Neural crest cell (in vitro differentiated cells): ENCODE measurements around the gene CIAO3. TPM values are rescaled to one million over a fixed set of nuclear protein-coding genes. Genes with fewer than 3 reads are reported as not detected.

ENCODE experiments used
- DNase-seq: peaks from one replicate; pipeline ENCODE4 v3.0.0; 2021; ENCODE audit warnings: low read depth, mixed read lengths, low spot score
- H3K27ac Mint-ChIP-seq: one replicate; pipeline ENCODE4 v1.8.0; 2021; ENCODE audit warnings: mild to moderate bottlenecking, mixed read lengths; ENCODE audit not compliant: unreplicated experiment
- H3K27me3 Mint-ChIP-seq: 2 replicates; pipeline ENCODE4 v1.8.0; 2021; ENCODE audit warnings: low read depth, mild to moderate bottlenecking, mixed read lengths
- H3K36me3 Mint-ChIP-seq: 2 replicates; pipeline ENCODE4 v1.8.0; 2021; ENCODE audit warnings: low read depth, mild to moderate bottlenecking, mixed read lengths
- H3K4me1 Mint-ChIP-seq: 2 replicates; pipeline ENCODE4 v1.8.0; 2021; ENCODE audit warnings: mixed read lengths
- H3K4me3 Mint-ChIP-seq: one replicate; pipeline ENCODE4 v1.8.0; 2021; ENCODE audit warnings: mild to moderate bottlenecking, mixed read lengths
- H3K9me3 Mint-ChIP-seq: 2 replicates; pipeline ENCODE4 v1.8.0; 2021; ENCODE audit warnings: mixed read lengths
- CTCF ChIP-seq: fragments of 200-600 bp; sonication (generic); conservative IDR thresholded peaks from 2 replicates; pipeline ENCODE4 v1.5.0; 2021; ENCODE audit warnings: antibody characterized with exemption, mild to moderate bottlenecking
- total RNA-seq: library from RNA; stranded (reverse); gene quantifications from 2 replicates; pipeline ENCODE4 v1.2.1, GENCODE V29; 2021

Gene CIAO3
- total RNA-seq, 1 donor from 2014 or later, result 45.9 TPM

GRCh38 chr16:721765-722540 is 18.8 kb downstream of the CIAO3 start:
- H3K4me3 Mint-ChIP-seq, result peak overlapping the region; percentile 72
- no peak for TF ChIP-seq CTCF
- no peak for DNase-seq

GRCh38 chr16:720990-721764 is 19.6 kb downstream of the CIAO3 start, which contains the start of gene ANTKMT:
TSS of gene ANTKMT (plus strand) at chr16:721146. CDS start at chr16:721275, 129 bp downstream.
- H3K4me3 Mint-ChIP-seq, result peak within 1 kb of the TSS; percentile 94
- H3K36me3 Mint-ChIP-seq, result no peaks in the 10 kb centered on the region
- H3K9me3 Mint-ChIP-seq, result no peaks in the 10 kb centered on the region
- peak; percentile 16 for TF ChIP-seq CTCF
- peak within 1 kb of the TSS; percentile 92 for H3K27ac Mint-ChIP-seq
- peak; percentile 73 for DNase-seq
- peaks cover 11% of the 10 kb centered on the region for H3K27me3 Mint-ChIP-seq
- H3K4me1 Mint-ChIP-seq, result peaks cover 24% of the 10 kb centered on the region

More at GRCh38 chr16:721765-722540, 18.8 kb downstream of the CIAO3 start:
- H3K27me3 Mint-ChIP-seq, result peaks cover 12% of the 10 kb centered on the region
- H3K4me1 Mint-ChIP-seq, result peaks cover 21% of the 10 kb centered on the region
- H3K36me3 Mint-ChIP-seq, result no peaks in the 10 kb centered on the region
- H3K27ac Mint-ChIP-seq, result no peak overlapping the region
- H3K9me3 Mint-ChIP-seq, result no peaks in the 10 kb centered on the region

GRCh38 chr16:720447-720989 is 20.3 kb downstream of the CIAO3 start:
- H3K4me1 Mint-ChIP-seq, result peaks cover 27% of the 10 kb centered on the region
- DNase-seq, result peak; percentile 53
- H3K9me3 Mint-ChIP-seq, result no peaks in the 10 kb centered on the region
- H3K4me3 Mint-ChIP-seq, result peak overlapping the region; percentile 94
- H3K36me3 Mint-ChIP-seq, result no peaks in the 10 kb centered on the region
- H3K27ac Mint-ChIP-seq, result peak overlapping the region; percentile 92
- TF ChIP-seq CTCF, result no peak
- H3K27me3 Mint-ChIP-seq, result peaks cover 14% of the 10 kb centered on the region

- no peak for DNase-seq
Observed at GRCh38 chr16:719815-720446, 20.9 kb downstream of the CIAO3 start.

More at GRCh38 chr16:719815-720446, 20.9 kb downstream of the CIAO3 start:
- peak; percentile 30 for TF ChIP-seq CTCF
- peak overlapping the region; percentile 94 for H3K4me3 Mint-ChIP-seq
- H3K27me3 Mint-ChIP-seq, result peaks cover 12% of the 10 kb centered on the region
- H3K36me3 Mint-ChIP-seq, result no peaks in the 10 kb centered on the region
- peak overlapping the region; percentile 92 for H3K27ac Mint-ChIP-seq
- H3K9me3 Mint-ChIP-seq, result no peaks in the 10 kb centered on the region
- H3K4me1 Mint-ChIP-seq, result peaks cover 27% of the 10 kb centered on the region
